GM12873 (cell line): ENCODE measurements around the gene EYA4.

Experiments
- TF ChIP-seq, protein P1 (sequence below): IDR thresholded peaks from 2 replicates; pipeline ENCODE4 v1.5.1; 2012; ENCODE audit warnings: low read depth, mild to moderate bottlenecking, moderate library complexity, low read length, control low read depth; ENCODE audit not compliant: insufficient read depth; ENCODE audit errors: missing control alignments

Gene EYA4

DNA sequence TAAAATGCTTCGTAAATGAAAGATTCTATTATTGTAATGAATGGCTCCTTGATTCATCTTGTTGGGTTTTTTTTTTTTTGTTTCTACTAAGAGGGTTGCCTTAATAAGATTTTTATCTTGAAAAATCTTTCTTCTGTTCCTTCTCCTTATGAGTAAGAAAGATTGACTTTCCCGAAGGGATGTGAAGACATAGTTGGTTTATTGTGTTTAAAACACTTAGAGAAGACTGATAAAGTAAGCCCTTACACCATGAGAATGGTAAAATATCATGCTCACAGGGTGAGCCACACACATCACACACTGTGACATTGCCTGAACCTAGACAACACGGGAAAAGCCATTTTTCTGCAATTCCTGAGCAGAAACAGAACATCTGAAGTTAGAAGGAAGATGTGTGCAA, 330.5 kb downstream of the EYA4 start:
- TF ChIP-seq, protein P1, sequence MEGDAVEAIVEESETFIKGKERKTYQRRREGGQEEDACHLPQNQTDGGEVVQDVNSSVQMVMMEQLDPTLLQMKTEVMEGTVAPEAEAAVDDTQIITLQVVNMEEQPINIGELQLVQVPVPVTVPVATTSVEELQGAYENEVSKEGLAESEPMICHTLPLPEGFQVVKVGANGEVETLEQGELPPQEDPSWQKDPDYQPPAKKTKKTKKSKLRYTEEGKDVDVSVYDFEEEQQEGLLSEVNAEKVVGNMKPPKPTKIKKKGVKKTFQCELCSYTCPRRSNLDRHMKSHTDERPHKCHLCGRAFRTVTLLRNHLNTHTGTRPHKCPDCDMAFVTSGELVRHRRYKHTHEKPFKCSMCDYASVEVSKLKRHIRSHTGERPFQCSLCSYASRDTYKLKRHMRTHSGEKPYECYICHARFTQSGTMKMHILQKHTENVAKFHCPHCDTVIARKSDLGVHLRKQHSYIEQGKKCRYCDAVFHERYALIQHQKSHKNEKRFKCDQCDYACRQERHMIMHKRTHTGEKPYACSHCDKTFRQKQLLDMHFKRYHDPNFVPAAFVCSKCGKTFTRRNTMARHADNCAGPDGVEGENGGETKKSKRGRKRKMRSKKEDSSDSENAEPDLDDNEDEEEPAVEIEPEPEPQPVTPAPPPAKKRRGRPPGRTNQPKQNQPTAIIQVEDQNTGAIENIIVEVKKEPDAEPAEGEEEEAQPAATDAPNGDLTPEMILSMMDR: no peak

DNA sequence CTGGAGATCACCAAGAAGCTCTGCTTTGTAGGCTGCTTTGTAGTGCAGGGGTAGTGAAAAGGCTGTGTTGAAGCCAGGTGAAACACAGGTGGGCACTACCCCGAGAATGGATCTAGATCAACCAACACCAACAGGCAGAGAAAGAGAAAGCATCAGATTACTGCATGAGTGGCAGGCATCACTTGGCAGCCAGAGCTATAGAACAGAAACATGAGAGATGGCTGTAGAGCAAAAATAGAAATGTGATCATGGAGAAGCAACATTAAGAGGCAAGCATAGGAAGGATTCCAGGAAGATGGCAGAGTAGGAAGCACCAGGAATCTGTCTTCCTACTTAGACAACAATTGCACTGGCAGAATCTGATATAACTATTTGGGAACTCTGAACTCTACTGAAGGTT, 336.7 kb downstream of the EYA4 start:
- TF ChIP-seq, protein P1: no peak
